DND-41 (cell line): ENCODE results near the gene CDK13.
A peak's percentile ranks its signal among the peaks of the same experiment; 100 is the strongest.

ENCODE experiments used
- ATAC-seq: fragments of 200-7000 bp; cut with Tn5 transposase; 3 replicates; pipeline ENCODE4 v1.9.1; 2021; ENCODE audit warnings: low read depth; ENCODE audit not compliant: insufficient read depth
- DNase-seq: peaks from one replicate; pipeline ENCODE4 v3.0.0-alpha.2; 2020
- H2AFZ ChIP-seq: 2 replicates; pipeline ENCODE4 v1.6.0; 2012; ENCODE audit warnings: low read depth, low read length
- H3K27ac ChIP-seq: 2 replicates; pipeline ENCODE4 v1.5.1; 2012; ENCODE audit warnings: low read length, inconsistent platforms
- H3K27me3 ChIP-seq: fragments of 200-600 bp; sonication (generic); 2 replicates; pipeline ENCODE4 v1.6.0; 2012; ENCODE audit warnings: low read length, mild to moderate bottlenecking, inconsistent platforms; ENCODE audit not compliant: insufficient read depth, poor library complexity
- H3K36me3 ChIP-seq: 2 replicates; pipeline ENCODE4 v1.5.1; 2012; ENCODE audit warnings: low read length, inconsistent platforms; ENCODE audit not compliant: insufficient read depth
- H3K4me1 ChIP-seq: 2 replicates; pipeline ENCODE4 v1.5.1; 2012; ENCODE audit warnings: mild to moderate bottlenecking, low read length; ENCODE audit not compliant: insufficient read depth
- H3K4me2 ChIP-seq: 2 replicates; pipeline ENCODE4 v1.6.0; 2012; ENCODE audit warnings: mild to moderate bottlenecking, moderate library complexity, low read length, inconsistent platforms; ENCODE audit not compliant: insufficient read depth
- H3K4me3 ChIP-seq, 2 experiments: fragments of 200-600 bp in 1 of 2; shearing (Covaris generic) in 1 of 2; 2 replicates each; pipeline ENCODE4 v1.5.1; 2012 to 2016; ENCODE audit warnings: inconsistent platforms in 2 of 2, low read length in 2 of 2, mild to moderate bottlenecking in 2 of 2, low read depth in 1 of 2, moderate library complexity in 1 of 2
- H3K79me2 ChIP-seq: 2 replicates; pipeline ENCODE4 v1.6.0; 2012; ENCODE audit warnings: low read length, inconsistent platforms; ENCODE audit not compliant: insufficient read depth
- H3K9ac ChIP-seq: 2 replicates; pipeline ENCODE4 v1.6.0; 2012; ENCODE audit warnings: low read depth, mild to moderate bottlenecking, inconsistent platforms, low read length, moderate library complexity
- H3K9me3 ChIP-seq: 2 replicates; pipeline ENCODE4 v1.5.1; 2012; ENCODE audit warnings: low read length, moderate library complexity, mild to moderate bottlenecking, inconsistent platforms; ENCODE audit not compliant: insufficient read depth, severe bottlenecking
- H4K20me1 ChIP-seq: 2 replicates; pipeline ENCODE4 v1.6.0; 2012; ENCODE audit warnings: low read length; ENCODE audit not compliant: insufficient read depth
- EZH2 ChIP-seq: IDR thresholded peaks from 3 replicates; pipeline ENCODE4 v1.6.1; 2012; ENCODE audit warnings: borderline replicate concordance, low read depth, mild to moderate bottlenecking, moderate library complexity, low read length, inconsistent platforms; ENCODE audit not compliant: severe bottlenecking
- TF ChIP-seq, protein P1 (sequence below): IDR thresholded peaks from 2 replicates; pipeline ENCODE4 v1.5.1; 2012; ENCODE audit warnings: borderline replicate concordance, low read length, moderate library complexity, mild to moderate bottlenecking; ENCODE audit not compliant: poor library complexity, severe bottlenecking; ENCODE audit errors: extremely low read depth

The CDK13 gene

DNA sequence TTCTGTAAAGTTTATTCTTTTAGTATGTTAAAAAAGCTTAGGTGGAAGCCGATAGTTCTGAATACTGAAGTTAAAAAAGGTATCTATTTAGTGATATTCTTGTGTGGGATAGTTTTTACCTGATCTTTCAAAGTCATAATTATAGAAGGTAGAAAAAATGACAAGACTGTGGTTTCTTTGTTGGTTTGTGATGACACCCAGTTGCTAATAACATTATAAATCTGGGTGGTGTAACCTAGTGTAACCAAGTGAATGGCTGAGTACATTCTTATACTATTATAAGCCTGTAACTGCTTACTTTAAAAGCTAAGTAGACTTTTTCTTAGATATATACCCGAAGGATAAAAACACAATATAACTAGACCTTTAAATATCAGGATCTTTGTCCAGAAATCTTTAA is 2.3 kb downstream of the CDK13 start:
- Histone ChIP-seq H3K27me3 (no peaks in the 10 kb centered on the region), H3K27ac (peak overlapping the region; percentile 94), H3K4me3 (peak overlapping the region; percentile 94 to 99), H3K9me3 (no peaks in the 10 kb centered on the region), H3K4me1 (peaks cover 59% of the 10 kb centered on the region), H2AFZ (no peak overlapping the region), H4K20me1 (peaks cover 61% of the 10 kb centered on the region), H3K79me2 (peaks cover 87% of the 10 kb centered on the region), H3K36me3 (peaks cover 32% of the 10 kb centered on the region), H3K9ac (peak overlapping the region; percentile 66), H3K4me2 (peak overlapping the region; percentile 97)
- TF ChIP-seq, protein P1, sequence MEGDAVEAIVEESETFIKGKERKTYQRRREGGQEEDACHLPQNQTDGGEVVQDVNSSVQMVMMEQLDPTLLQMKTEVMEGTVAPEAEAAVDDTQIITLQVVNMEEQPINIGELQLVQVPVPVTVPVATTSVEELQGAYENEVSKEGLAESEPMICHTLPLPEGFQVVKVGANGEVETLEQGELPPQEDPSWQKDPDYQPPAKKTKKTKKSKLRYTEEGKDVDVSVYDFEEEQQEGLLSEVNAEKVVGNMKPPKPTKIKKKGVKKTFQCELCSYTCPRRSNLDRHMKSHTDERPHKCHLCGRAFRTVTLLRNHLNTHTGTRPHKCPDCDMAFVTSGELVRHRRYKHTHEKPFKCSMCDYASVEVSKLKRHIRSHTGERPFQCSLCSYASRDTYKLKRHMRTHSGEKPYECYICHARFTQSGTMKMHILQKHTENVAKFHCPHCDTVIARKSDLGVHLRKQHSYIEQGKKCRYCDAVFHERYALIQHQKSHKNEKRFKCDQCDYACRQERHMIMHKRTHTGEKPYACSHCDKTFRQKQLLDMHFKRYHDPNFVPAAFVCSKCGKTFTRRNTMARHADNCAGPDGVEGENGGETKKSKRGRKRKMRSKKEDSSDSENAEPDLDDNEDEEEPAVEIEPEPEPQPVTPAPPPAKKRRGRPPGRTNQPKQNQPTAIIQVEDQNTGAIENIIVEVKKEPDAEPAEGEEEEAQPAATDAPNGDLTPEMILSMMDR = no peak
- no peak for ATAC-seq
- DNase-seq = no peak

DNA sequence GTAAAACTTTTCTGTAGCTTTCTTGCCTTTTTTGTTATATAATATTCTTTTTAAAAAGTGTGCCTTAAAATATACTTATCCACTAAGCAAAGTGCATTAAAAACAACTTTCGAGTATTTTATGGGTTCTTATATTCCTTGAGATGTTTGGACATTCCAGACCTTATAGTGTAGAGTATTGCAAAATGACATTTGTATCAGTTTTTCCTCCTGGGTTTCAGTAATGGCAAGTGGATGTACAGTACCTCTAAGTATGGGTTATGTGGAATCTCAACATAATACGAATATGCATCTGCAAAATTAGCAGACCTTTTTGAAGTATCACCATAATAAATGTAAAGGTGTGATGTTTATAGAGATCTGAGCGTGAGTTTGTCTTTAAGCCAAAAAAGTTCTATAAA is 2.7 kb downstream of the CDK13 start:
- peaks cover 64% of the 10 kb centered on the region for H4K20me1 ChIP-seq
- H3K9ac ChIP-seq = peak overlapping the region; percentile 66
- no peaks in the 10 kb centered on the region for H3K9me3 ChIP-seq
- H3K4me2 ChIP-seq = peak overlapping the region; percentile 97
- H3K27ac ChIP-seq = peak overlapping the region; percentile 12; the same call in 1 of the 2 replicates
- peaks cover 32% of the 10 kb centered on the region for H3K36me3 ChIP-seq
- peak overlapping the region; percentile 94 to 99 for H3K4me3 ChIP-seq
- H3K27me3 ChIP-seq = no peaks in the 10 kb centered on the region
- DNase-seq = no peak
- H3K79me2 ChIP-seq = peaks cover 88% of the 10 kb centered on the region
- TF ChIP-seq EZH2 = no peak
- TF ChIP-seq, protein P1 = no peak
- no peak for ATAC-seq
- no peak overlapping the region for H2AFZ ChIP-seq
- peaks cover 56% of the 10 kb centered on the region for H3K4me1 ChIP-seq

DNA sequence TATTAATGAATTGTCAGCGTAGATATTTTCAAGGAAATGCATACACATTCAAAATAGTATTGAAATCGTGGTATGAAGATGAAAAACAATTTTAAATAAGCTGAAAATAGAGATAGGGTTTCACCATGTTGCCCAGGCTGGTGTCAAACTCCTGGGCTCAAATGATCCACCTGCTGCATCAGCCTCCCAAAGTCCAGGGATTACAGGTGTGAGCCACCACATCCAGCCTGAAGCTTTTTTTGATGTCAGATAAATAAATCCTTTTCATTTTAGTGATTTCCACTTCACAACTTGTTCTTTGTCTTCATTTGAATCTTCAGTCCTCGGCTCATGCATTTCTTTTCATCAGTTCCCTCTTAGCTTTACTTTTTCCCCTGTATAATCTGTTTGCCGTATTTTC is 4.6 kb downstream of the CDK13 start:
- H3K79me2 ChIP-seq = peaks cover 98% of the 10 kb centered on the region
- peaks cover 77% of the 10 kb centered on the region for H4K20me1 ChIP-seq
- no peaks in the 10 kb centered on the region for H3K27me3 ChIP-seq
- H3K27ac ChIP-seq = no peak overlapping the region
- no peak for ATAC-seq
- no peak for DNase-seq
- peak overlapping the region; percentile 29 for H3K9ac ChIP-seq
- no peaks in the 10 kb centered on the region for H3K9me3 ChIP-seq
- H3K4me2 ChIP-seq = peak overlapping the region; percentile 97
- peaks cover 47% of the 10 kb centered on the region for H3K4me1 ChIP-seq
- H2AFZ ChIP-seq = no peak overlapping the region
- TF ChIP-seq, protein P1 = no peak
- TF ChIP-seq EZH2 = no peak
- peaks cover 44% of the 10 kb centered on the region for H3K36me3 ChIP-seq
- peak overlapping the region in 1 of 2 experiments; percentile 99; a peak in 3 of 4 replicates for H3K4me3 ChIP-seq

DNA sequence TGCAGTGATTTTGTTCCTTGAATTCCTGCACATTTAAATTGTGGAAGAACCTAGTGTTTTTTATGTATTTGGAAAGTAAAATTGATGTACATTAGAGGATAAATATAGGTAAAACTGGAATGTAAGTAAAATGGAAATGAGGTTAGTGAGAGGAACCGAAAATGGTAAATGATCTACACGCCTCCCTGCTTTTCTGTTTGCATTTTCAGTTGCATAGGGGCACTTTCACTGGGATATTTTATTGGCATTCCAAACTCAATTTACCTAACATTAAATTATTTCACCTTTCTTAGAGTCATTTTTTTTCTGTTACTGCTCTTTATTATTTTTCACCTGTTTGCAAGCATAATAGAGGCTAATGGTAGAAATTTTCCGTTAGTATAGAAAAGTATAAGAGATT is 8.0 kb downstream of the CDK13 start:
- H3K27me3 ChIP-seq = no peaks in the 10 kb centered on the region
- peak overlapping the region; percentile 97; the same call in 1 of the 2 replicates for H3K4me2 ChIP-seq
- no peak for DNase-seq
- H2AFZ ChIP-seq = no peak overlapping the region
- peaks cover 91% of the 10 kb centered on the region for H3K79me2 ChIP-seq
- H3K9ac ChIP-seq = no peak overlapping the region
- no peak overlapping the region for H3K4me3 ChIP-seq
- TF ChIP-seq, protein P1 = no peak
- no peak for TF ChIP-seq EZH2
- H3K36me3 ChIP-seq = peaks cover 43% of the 10 kb centered on the region
- H4K20me1 ChIP-seq = peaks cover 60% of the 10 kb centered on the region
- no peak for ATAC-seq
- no peak overlapping the region for H3K27ac ChIP-seq
- H3K4me1 ChIP-seq = peaks cover 39% of the 10 kb centered on the region
- no peaks in the 10 kb centered on the region for H3K9me3 ChIP-seq
